ENCODE measurements around the gene STX5. TPM values are rescaled to one million over a fixed set of nuclear protein-coding genes. Genes with fewer than 3 reads are reported as not detected.

The STX5 gene
- 10 to 100 TPM; 36.9 to 37.3 TPM for total RNA-seq
- 38.8 TPM for polyA plus RNA-seq (2013, experiment 1 of 2)
- 35.1 TPM for polyA plus RNA-seq (2013, experiment 2 of 2)
- long read RNA-seq, experiment 1, transcript STX5-201 (11 exons, 1,794 nt) = major isoform, 15 of 23 reads
- long read RNA-seq, experiment 1, partial matches to known transcripts = 5 of 23 reads
- long read RNA-seq, experiment 1, other reads (novel, unspliced or antisense) = 3 of 23 reads
- long read RNA-seq, experiment 2, transcript STX5-201 (11 exons, 1,794 nt) = major isoform, 53 of 77 reads
- long read RNA-seq, experiment 2, partial matches to known transcripts = 14 of 77 reads
- long read RNA-seq, experiment 2, other reads (novel, unspliced or antisense) = 8 of 77 reads
- long read RNA-seq, experiment 3, transcript STX5-201 (11 exons, 1,794 nt) = major isoform, 10 of 23 reads
- long read RNA-seq, experiment 3, partial matches to known transcripts = 8 of 23 reads
- long read RNA-seq, experiment 3, other reads (novel, unspliced or antisense) = 1 of 23 reads
- long read RNA-seq, experiment 4, transcript STX5-202 (11 exons, 1,785 nt) = minor isoform, 5 of 172 reads
- long read RNA-seq, experiment 4, transcript STX5-201 (11 exons, 1,794 nt) = major isoform, 101 of 172 reads
- long read RNA-seq, experiment 4, transcript STX5-203 (11 exons, 1,568 nt) = minor isoform, 7 of 172 reads
- long read RNA-seq, experiment 4, partial matches to known transcripts = 39 of 172 reads
- long read RNA-seq, experiment 4, other reads (novel, unspliced or antisense) = 20 of 172 reads

GRCh38 chr11:62831520-62832335 lies at the start of gene STX5:
TSS of gene STX5 (minus strand) at chr11:62832051. CDS start at chr11:62831243, 808 bp downstream.
- H3K36me3 Mint-ChIP-seq (ENCODE audit: low read depth) = peaks cover 46% of the 10 kb centered on the region

GRCh38 chr11:62880803-62881578 lies 49.1 kb upstream of the STX5 start, which contains the start of gene SLC3A2:
TSS of gene SLC3A2 (plus strand) at chr11:62880896. CDS start at chr11:62881024, 128 bp downstream.
- TF ChIP-seq CTCF (conservative IDR thresholded peaks at IDR 0.05) = peak; percentile 85
- DNase-seq = peak; percentile 97
- Histone ChIP-seq H3K4me1 (ENCODE audit: control insufficient read depth, insufficient read depth, low read length) (peaks cover 13% of the 10 kb centered on the region), H3K27me3 (ENCODE audit: control insufficient read depth, insufficient read depth, low read length, poor library complexity, severe bottlenecking) (no peaks in the 10 kb centered on the region), H3K9ac (ENCODE audit: extremely low read depth, low read length, poor library complexity, severe bottlenecking) (peak within 1 kb of the TSS; percentile 99), H3K36me3 (ENCODE audit: control insufficient read depth, insufficient read depth, low read length) (peaks cover 67% of the 10 kb centered on the region), H3K27ac (ENCODE audit: low read depth, low read length) (peak within 1 kb of the TSS; percentile 98), H3K4me3 (ENCODE audit: low read length) (peak within 1 kb of the TSS; percentile 95), H3K9me3 (ENCODE audit: control insufficient read depth, low read length) (no peaks in the 10 kb centered on the region)
- Mint-ChIP-seq H3K27ac (peak within 1 kb of the TSS; percentile 100), H3K4me3 (peak within 1 kb of the TSS; percentile 98), H3K36me3 (ENCODE audit: low read depth) (peaks cover 69% of the 10 kb centered on the region), H3K9me3 (no peaks in the 10 kb centered on the region), H3K4me1 (peaks cover 53% of the 10 kb centered on the region), H3K27me3 (ENCODE audit: insufficient read depth) (no peaks in the 10 kb centered on the region)
- WGBS, 2 experiments (ENCODE audit: insufficient coverage in 1 of 2, insufficient read length in 1 of 2) = 0% methylated on average over 32 to 69 of the region's 69 CpGs

More at GRCh38 chr11:62831520-62832335, at the start of gene STX5:
- DNase-seq = peak; percentile 100
- Histone ChIP-seq H3K4me3 (ENCODE audit: low read length) (peak within 1 kb of the TSS; percentile 98), H3K4me1 (ENCODE audit: control insufficient read depth, insufficient read depth, low read length) (peaks cover 2% of the 10 kb centered on the region), H3K36me3 (ENCODE audit: control insufficient read depth, insufficient read depth, low read length) (peaks cover 55% of the 10 kb centered on the region), H3K9ac (ENCODE audit: extremely low read depth, low read length, poor library complexity, severe bottlenecking) (peak within 1 kb of the TSS; percentile 96), H3K27ac (ENCODE audit: low read depth, low read length) (peak within 1 kb of the TSS; percentile 97), H3K27me3 (ENCODE audit: control insufficient read depth, insufficient read depth, low read length, poor library complexity, severe bottlenecking) (no peaks in the 10 kb centered on the region), H3K9me3 (ENCODE audit: control insufficient read depth, low read length) (no peaks in the 10 kb centered on the region)
- TF ChIP-seq CTCF (conservative IDR thresholded peaks at IDR 0.05) = no peak
- Mint-ChIP-seq H3K9me3 (peaks cover 2% of the 10 kb centered on the region), H3K4me1 (peaks cover 20% of the 10 kb centered on the region), H3K4me3 (peak within 1 kb of the TSS; percentile 99), H3K27ac (peak within 1 kb of the TSS; percentile 100), H3K27me3 (ENCODE audit: insufficient read depth) (no peaks in the 10 kb centered on the region)
- WGBS, 2 experiments (ENCODE audit: insufficient coverage in 1 of 2, insufficient read length in 1 of 2) = 0% methylated on average over 9 to 65 of the region's 65 CpGs
